H1 (cell line): ENCODE measurements around the gene KCND3. TPM values are rescaled to one million over a fixed set of nuclear protein-coding genes. Genes with fewer than 3 reads are reported as not detected.

Source experiments
- CTCF ChIA-PET: fragments of 300-600 bp; sonication (Branson Sonifier 250); formaldehyde crosslinking; loops from one replicate; lab custom pipeline; 2021; ENCODE audit not compliant: partially characterized antibody; lab: Charles Lee
- POLR2A ChIA-PET: fragments of 300-600 bp; sonication (Branson Sonifier 250); formaldehyde crosslinking; loops from one replicate; lab custom pipeline; 2021; ENCODE audit warnings: inconsistent platforms; ENCODE audit not compliant: partially characterized antibody; lab: Charles Lee
- DNase-seq, 2 experiments: peaks; one replicate each; pipeline versions ENCODE4 v3.0.0 to v3.0.0-alpha.2; 2010 to 2022; ENCODE audit warnings: low spot score in 2 of 2, low read depth in 1 of 2, mixed read lengths in 1 of 2
- FAIRE-seq: peaks from 2 replicates; lab custom pipeline; 2011; peaks lifted over from hg19 to GRCh38; lab: Jason Lieb, UNC
- H2AFZ ChIP-seq: 2 replicates; pipeline ENCODE4 v1.8.1; 2012; ENCODE audit warnings: low read length, inconsistent platforms
- H2AK5ac ChIP-seq: 2 replicates; pipeline ENCODE4 v1.6.1; 2013; ENCODE audit warnings: low read depth, low read length
- H2BK120ac ChIP-seq: replicated peaks from 2 replicates; pipeline ENCODE3; 2013; ENCODE audit warnings: low read depth, low read length, inconsistent platforms
- H2BK12ac ChIP-seq: 2 replicates; pipeline ENCODE4 v1.6.1; 2013; ENCODE audit warnings: low read depth, low read length
- H2BK15ac ChIP-seq: 2 replicates; pipeline ENCODE4 v1.6.1; 2013; ENCODE audit warnings: low read length
- H2BK20ac ChIP-seq: 2 replicates; pipeline ENCODE4 v1.6.1; 2013; ENCODE audit warnings: low read length
- H2BK5ac ChIP-seq: 2 replicates; pipeline ENCODE4 v1.6.1; 2013; ENCODE audit warnings: low read depth, low read length
- H3K14ac ChIP-seq: 2 replicates; pipeline ENCODE4 v1.6.1; 2013; ENCODE audit warnings: inconsistent platforms; ENCODE audit not compliant: insufficient read length
- H3K18ac ChIP-seq: 2 replicates; pipeline ENCODE4 v1.6.1; 2013; ENCODE audit warnings: low read length; ENCODE audit errors: extremely low read depth
- H3K23ac ChIP-seq: 2 replicates; pipeline ENCODE4 v1.6.1; 2013; ENCODE audit warnings: inconsistent platforms; ENCODE audit not compliant: insufficient read length
- H3K23me2 ChIP-seq: 2 replicates; pipeline ENCODE4 v1.6.1; 2013; ENCODE audit warnings: low read depth, low read length
- H3K27ac ChIP-seq: 2 replicates; pipeline ENCODE4 v1.6.1; 2011; ENCODE audit warnings: low read depth, low read length, inconsistent platforms
- H3K27me3 ChIP-seq, 4 experiments: replicated peaks in 1 of 4; 1 replicate in 1 of 4; 2 replicates in 3 of 4; pipeline versions ENCODE4 v1.6.1 to v1.8.1; 2011 to 2013; ENCODE audit warnings: low read length in 3 of 4, mild to moderate bottlenecking in 3 of 4, inconsistent platforms in 2 of 4, mixed read lengths in 2 of 4, moderate library complexity in 1 of 4; ENCODE audit not compliant: control insufficient read depth in 3 of 4, insufficient read depth in 3 of 4; ENCODE audit errors: extremely low read depth in 1 of 4
- H3K36me3 ChIP-seq, 4 experiments: 2 replicates each; pipeline versions ENCODE4 v1.6.1 to v1.8.1; 2011 to 2013; ENCODE audit warnings: mild to moderate bottlenecking in 4 of 4, low read length in 3 of 4, moderate library complexity in 2 of 4, control low read depth in 1 of 4, inconsistent platforms in 1 of 4; ENCODE audit not compliant: insufficient read depth in 4 of 4, control insufficient read depth in 2 of 4
- H3K4ac ChIP-seq: replicated peaks from 2 replicates; pipeline ENCODE3; 2013; ENCODE audit warnings: low read length, low read depth, mixed read lengths, inconsistent platforms; ENCODE audit not compliant: insufficient read length
- H3K4me1 ChIP-seq, 4 experiments: replicated peaks in 1 of 4; 1 replicate in 1 of 4; 2 replicates in 3 of 4; pipeline versions ENCODE4 v1.6.1 to v1.8.1; 2011 to 2013; ENCODE audit warnings: low read length in 3 of 4, inconsistent platforms in 2 of 4, mixed read lengths in 1 of 4; ENCODE audit not compliant: insufficient read depth in 4 of 4, control insufficient read depth in 3 of 4
- H3K4me2 ChIP-seq, 2 experiments: 2 replicates each; pipeline versions ENCODE4 v1.6.1 to v1.8.1; 2011 to 2013; ENCODE audit warnings: low read depth in 2 of 2, low read length in 2 of 2, control low read depth in 1 of 2, inconsistent platforms in 1 of 2, mild to moderate bottlenecking in 1 of 2; ENCODE audit not compliant: insufficient read depth in 1 of 2
- H3K4me3 ChIP-seq, 4 experiments: fragments of 200-600, 300-600 bp in 1 of 4; sonication (generic), shearing (Covaris generic), sonication (Bioruptor Twin) in 1 of 4; 2 replicates each; pipeline versions ENCODE4 v1.5.1 to v1.8.1; 2011 to 2016; ENCODE audit warnings: low read length in 4 of 4, low read depth in 3 of 4, control low read depth in 2 of 4, inconsistent platforms in 2 of 4, mild to moderate bottlenecking in 2 of 4, mixed read lengths in 1 of 4, moderate library complexity in 1 of 4; ENCODE audit not compliant: insufficient read depth in 2 of 4; ENCODE audit errors: extremely low read depth in 1 of 4
- H3K56ac ChIP-seq: replicated peaks from 2 replicates; pipeline ENCODE3; 2013; ENCODE audit warnings: low read depth, mild to moderate bottlenecking, mixed read lengths, low read length, inconsistent platforms; ENCODE audit not compliant: insufficient read length
- H3K79me1 ChIP-seq: 2 replicates; pipeline ENCODE4 v1.6.1; 2013; ENCODE audit warnings: low read depth, low read length, control low read depth
- H3K79me2 ChIP-seq, 2 experiments: 2 replicates each; pipeline versions ENCODE4 v1.6.1 to v1.8.1; 2012 to 2013; ENCODE audit warnings: low read length in 2 of 2, mild to moderate bottlenecking in 2 of 2, inconsistent platforms in 1 of 2; ENCODE audit not compliant: insufficient read depth in 2 of 2, control insufficient read depth in 1 of 2
- H3K9ac ChIP-seq, 4 experiments: replicated peaks in 1 of 4; 1 replicate in 1 of 4; 2 replicates in 3 of 4; pipeline versions ENCODE4 v1.6.1 to v1.8.1; 2011 to 2013; ENCODE audit warnings: low read depth in 3 of 4, low read length in 3 of 4, control low read depth in 2 of 4, mild to moderate bottlenecking in 2 of 4, moderate library complexity in 2 of 4, inconsistent platforms in 1 of 4; ENCODE audit errors: extremely low read depth in 1 of 4
- H3K9me3 ChIP-seq, 2 experiments: 2 replicates each; pipeline versions ENCODE4 v1.6.1 to v1.8.1; 2012 to 2013; ENCODE audit warnings: mild to moderate bottlenecking in 2 of 2, moderate library complexity in 2 of 2, control low read depth in 1 of 2, inconsistent platforms in 1 of 2, low read depth in 1 of 2, low read length in 1 of 2, mixed read lengths in 1 of 2; ENCODE audit not compliant: insufficient read depth in 2 of 2
- H4K20me1 ChIP-seq, 2 experiments: replicated peaks in 1 of 2; 2 replicates each; pipeline versions ENCODE3 to v1.8.1; 2011 to 2013; ENCODE audit warnings: inconsistent platforms in 2 of 2, low read length in 2 of 2, mild to moderate bottlenecking in 1 of 2; ENCODE audit not compliant: insufficient read depth in 2 of 2, control insufficient read depth in 1 of 2
- H4K5ac ChIP-seq: 2 replicates; pipeline ENCODE4 v1.6.1; 2013; ENCODE audit warnings: low read length, low read depth, mixed read lengths, inconsistent platforms; ENCODE audit not compliant: insufficient read length
- H4K8ac ChIP-seq: 2 replicates; pipeline ENCODE4 v1.8.0; 2013; ENCODE audit warnings: mild to moderate bottlenecking, moderate library complexity, low read length, inconsistent platforms; ENCODE audit not compliant: insufficient read depth; ENCODE audit errors: extremely low read depth
- H4K91ac ChIP-seq: replicated peaks from 2 replicates; pipeline ENCODE3; 2013; ENCODE audit warnings: low read length, mixed read lengths, inconsistent platforms; ENCODE audit not compliant: insufficient read length
- CBX8 ChIP-seq: fragments of 300-800, 300-1000 bp; sonication (generic); IDR thresholded peaks from 2 replicates; pipeline ENCODE4 v1.7.1; 2016; ENCODE audit warnings: low read depth, low read length, borderline replicate concordance
- EP300 ChIP-seq, 2 experiments: IDR thresholded peaks; 1 replicate in 1 of 2; 2 replicates in 1 of 2; pipeline ENCODE4 v1.6.1; 2011 to 2012; ENCODE audit warnings: low read depth in 2 of 2, low read length in 2 of 2, mild to moderate bottlenecking in 2 of 2, borderline replicate concordance in 1 of 2, inconsistent platforms in 1 of 2, moderate library complexity in 1 of 2
- GABPA ChIP-seq: IDR thresholded peaks from 2 replicates; pipeline ENCODE4 v1.6.1; 2011; ENCODE audit warnings: mild to moderate bottlenecking, low read length, moderate library complexity, borderline replicate concordance; ENCODE audit not compliant: insufficient read depth
- JUN ChIP-seq: IDR thresholded peaks from 2 replicates; pipeline ENCODE4 v1.6.1; 2011; ENCODE audit warnings: low read depth, mild to moderate bottlenecking, improper control_type of control experiment, low read length
- MAFK ChIP-seq: IDR thresholded peaks from 2 replicates; pipeline ENCODE4 v1.6.1; 2012; ENCODE audit warnings: low read depth, mild to moderate bottlenecking, improper control_type of control experiment, low read length
- PHF8 ChIP-seq: fragments of 200-600 bp; sonication (generic); conservative IDR thresholded peaks from 2 replicates; pipeline ENCODE4 v1.7.1; 2012; ENCODE audit warnings: low read depth, mild to moderate bottlenecking, inconsistent platforms, low read length, moderate library complexity
- RXRA ChIP-seq: IDR thresholded peaks from 2 replicates; pipeline ENCODE4 v1.6.1; 2011; ENCODE audit warnings: low read depth, mild to moderate bottlenecking, low read length, moderate library complexity; ENCODE audit not compliant: insufficient read depth
- YY1 ChIP-seq: IDR thresholded peaks from 2 replicates; pipeline ENCODE4 v1.6.1; 2011; ENCODE audit warnings: low read depth, mild to moderate bottlenecking, low read length
- ZNF274 ChIP-seq: IDR thresholded peaks from 2 replicates; pipeline ENCODE4 v1.7.0; 2012; ENCODE audit warnings: low read length, borderline replicate concordance; ENCODE audit errors: extremely low read depth
- WGBS, 2 experiments: shearing (Covaris generic) in 1 of 2; methylation state at CpG; one replicate each; pipeline versions ENCODE4 v1.1.6 to v1.1.7; 2013 to 2015; ENCODE audit warnings: low lambda C conversion rate in 2 of 2, mixed read lengths in 2 of 2, inconsistent platforms in 1 of 2, low coverage in 1 of 2, missing lambda C conversion rate in 1 of 2; ENCODE audit not compliant: insufficient replicate concordance in 2 of 2, insufficient coverage in 1 of 2, insufficient read length in 1 of 2; ENCODE audit errors: extremely low coverage in 1 of 2, missing lambda C conversion rate in 1 of 2; 5-methylcytosine and 5-hydroxymethylcytosine counted together
- polyA plus RNA-seq, 7 experiments: library from polyadenylated mRNA; depleted of rRNA in 3 of 7; stranded (reverse) in 5 of 7; unstranded in 2 of 7; fragments of >200 nt in 5 of 7; fragments of 200-250 nt in 2 of 7; gene quantifications; 1 replicate in 5 of 7; 2 replicates in 1 of 7; 4 replicates in 1 of 7; pipeline versions ENCODE4 v1.2.1 to v1.2.3, GENCODE V29; 2011 to 2013; ENCODE audit warnings: missing spikeins in 2 of 7, mixed read lengths in 2 of 7
- total RNA-seq: library from RNA; stranded (reverse); fragmentation: NEBNext Ultra II Directional; extraction: Animal tissue kit (Norgen Biotek cat#: 25700); gene quantifications from 2 replicates; pipeline ENCODE4 v1.2.1, GENCODE V29; 2021

KCND3 gene
- total and polyA plus RNA-seq, 2 of the 8 experiments (the other 6 are each of a cell fraction or from before 2014, with no cell fraction given), result 0.14 to 0.48 TPM

- POLR2A ChIA-PET, result interaction anchor here (0.9 kb wide), 1 partner anchor 188 kb away, joined by 3 read pairs; no protein-coding TSS in a partner anchor
- TF ChIP-seq PHF8, result no peak
- TF ChIP-seq GABPA, result no peak
- TF ChIP-seq EP300 (IDR thresholded peaks at IDR 0.05; ENCODE audit: borderline replicate concordance in 1 of 2, low read depth in 2 of 2, low read length in 2 of 2), result no peak
- TF ChIP-seq ZNF274, result no peak
- no peak for TF ChIP-seq JUN
- no peak for TF ChIP-seq RXRA
- TF ChIP-seq YY1, result no peak
- TF ChIP-seq MAFK, result no peak
- TF ChIP-seq CBX8, result no peak
- no peak for DNase-seq
Observed at GRCh38 chr1:111821121-111821745, 168.2 kb downstream of the KCND3 start.

More at GRCh38 chr1:111821121-111821745, 168.2 kb downstream of the KCND3 start:
- Histone ChIP-seq H4K8ac (no peak overlapping the region), H4K20me1 (no peaks in the 10 kb centered on the region), H3K56ac (no peak overlapping the region), H2BK12ac (no peak overlapping the region), H3K4me2 (no peak overlapping the region), H3K79me2 (no peaks in the 10 kb centered on the region), H2BK15ac (no peak overlapping the region), H4K91ac (no peak overlapping the region), H3K9ac (no peak overlapping the region), H3K23ac (no peak overlapping the region), H2BK20ac (no peak overlapping the region), H3K79me1 (no peaks in the 10 kb centered on the region), H3K9me3 (no peaks in the 10 kb centered on the region), H3K4ac (no peak overlapping the region), H3K4me1 (no peaks in the 10 kb centered on the region; a peak in 1 of 7 replicates), H3K27me3 (no peaks in the 10 kb centered on the region), H3K14ac (no peak overlapping the region), H3K27ac (no peak overlapping the region), H3K23me2 (no peaks in the 10 kb centered on the region), H3K18ac (no peak overlapping the region), H3K36me3 (no peaks in the 10 kb centered on the region), H2BK5ac (no peak overlapping the region), H4K5ac (no peak overlapping the region), H2BK120ac (no peak overlapping the region), H2AFZ (no peak overlapping the region), H3K4me3 (no peak overlapping the region), H2AK5ac (no peak overlapping the region)
- no peak for FAIRE-seq
- WGBS, 2 experiments, result 75% methylated on average over 7 of the region's 7 CpGs; no CpG with 5 or more reads in 1 of the 2 experiments
- CTCF ChIA-PET, result interaction anchor here (0.9 kb wide), 1 partner anchor 20 kb away, joined by 4 read pairs; no protein-coding TSS in a partner anchor
